HFFc6 (cell line): Measurements from ENCODE around the gene FRS2. TPM values are rescaled to one million over a fixed set of nuclear protein-coding genes. Genes with fewer than 3 reads are reported as not detected.

Source experiments
- DNase-seq: peaks from one replicate; pipeline ENCODE4 v3.0.0-alpha.2; 2018
- H3K27ac Mint-ChIP-seq: 2 replicates; pipeline ENCODE4 v1.8.0; 2020; ENCODE audit warnings: mild to moderate bottlenecking, mixed read lengths
- H3K27me3 Mint-ChIP-seq: 2 replicates; pipeline ENCODE4 v1.8.0; 2021; ENCODE audit warnings: mild to moderate bottlenecking, moderate library complexity, mixed read lengths; ENCODE audit not compliant: insufficient read depth
- H3K36me3 Mint-ChIP-seq: 2 replicates; pipeline ENCODE4 v1.8.0; 2021; ENCODE audit warnings: low read depth, mixed read lengths
- H3K4me1 Mint-ChIP-seq: 2 replicates; pipeline ENCODE4 v1.8.0; 2020; ENCODE audit warnings: low read depth, mixed read lengths
- H3K4me3 Mint-ChIP-seq: 2 replicates; pipeline ENCODE4 v1.8.0; 2020; ENCODE audit warnings: mild to moderate bottlenecking, moderate library complexity, mixed read lengths
- H3K9me3 Mint-ChIP-seq: 2 replicates; pipeline ENCODE4 v1.8.0; 2020; ENCODE audit warnings: mild to moderate bottlenecking, mixed read lengths
- total RNA-seq, 6 experiments: library from RNA; stranded (reverse); fragmentation: NEBNext Ultra II Directional; extraction: Animal tissue kit (Norgen Biotek cat#: 25700); gene quantifications; 2 replicates in 1 of 6; 3 replicates in 5 of 6; pipeline ENCODE4 v1.2.3, GENCODE V29; 2021
- TF ChIP-seq, protein P1 (sequence below): fragments of 200-600 bp; sonication (generic); IDR thresholded peaks from 2 replicates; pipeline ENCODE4 v1.5.0; 2021; ENCODE audit warnings: antibody characterized with exemption, mild to moderate bottlenecking

FRS2 gene
- total RNA-seq, 6 experiments from 2014 or later = 26.5 to 35.8 (median 31.1) TPM

DNA sequence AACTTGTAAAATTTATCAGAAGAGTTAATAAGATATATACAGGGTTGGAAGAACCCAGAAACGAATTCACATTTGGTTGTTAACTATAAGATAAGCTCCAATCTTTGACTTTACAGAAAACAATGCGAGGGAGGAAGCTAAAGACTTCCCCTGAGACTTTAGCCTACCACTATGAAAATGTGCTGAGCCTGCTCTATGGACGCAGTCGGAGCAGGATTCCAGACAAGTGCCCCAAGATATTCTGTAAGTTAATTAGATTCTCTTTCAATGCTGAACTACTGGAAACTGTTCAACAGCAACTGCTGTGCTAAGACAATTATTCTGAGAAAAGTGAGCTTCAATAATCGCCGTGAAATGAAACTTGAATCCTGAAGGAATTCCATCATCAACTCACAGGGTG is 148.9 kb downstream of the FRS2 start:
- H3K27ac Mint-ChIP-seq = no peak overlapping the region
- H3K27me3 Mint-ChIP-seq = peaks cover 39% of the 10 kb centered on the region
- H3K36me3 Mint-ChIP-seq = no peaks in the 10 kb centered on the region; the same call in 1 of the 2 replicates
- H3K4me3 Mint-ChIP-seq = no peak overlapping the region
- H3K9me3 Mint-ChIP-seq = peaks cover 4% of the 10 kb centered on the region
- DNase-seq = no peak
- TF ChIP-seq, protein P1, sequence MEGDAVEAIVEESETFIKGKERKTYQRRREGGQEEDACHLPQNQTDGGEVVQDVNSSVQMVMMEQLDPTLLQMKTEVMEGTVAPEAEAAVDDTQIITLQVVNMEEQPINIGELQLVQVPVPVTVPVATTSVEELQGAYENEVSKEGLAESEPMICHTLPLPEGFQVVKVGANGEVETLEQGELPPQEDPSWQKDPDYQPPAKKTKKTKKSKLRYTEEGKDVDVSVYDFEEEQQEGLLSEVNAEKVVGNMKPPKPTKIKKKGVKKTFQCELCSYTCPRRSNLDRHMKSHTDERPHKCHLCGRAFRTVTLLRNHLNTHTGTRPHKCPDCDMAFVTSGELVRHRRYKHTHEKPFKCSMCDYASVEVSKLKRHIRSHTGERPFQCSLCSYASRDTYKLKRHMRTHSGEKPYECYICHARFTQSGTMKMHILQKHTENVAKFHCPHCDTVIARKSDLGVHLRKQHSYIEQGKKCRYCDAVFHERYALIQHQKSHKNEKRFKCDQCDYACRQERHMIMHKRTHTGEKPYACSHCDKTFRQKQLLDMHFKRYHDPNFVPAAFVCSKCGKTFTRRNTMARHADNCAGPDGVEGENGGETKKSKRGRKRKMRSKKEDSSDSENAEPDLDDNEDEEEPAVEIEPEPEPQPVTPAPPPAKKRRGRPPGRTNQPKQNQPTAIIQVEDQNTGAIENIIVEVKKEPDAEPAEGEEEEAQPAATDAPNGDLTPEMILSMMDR = no peak
- no peaks in the 10 kb centered on the region for H3K4me1 Mint-ChIP-seq

DNA sequence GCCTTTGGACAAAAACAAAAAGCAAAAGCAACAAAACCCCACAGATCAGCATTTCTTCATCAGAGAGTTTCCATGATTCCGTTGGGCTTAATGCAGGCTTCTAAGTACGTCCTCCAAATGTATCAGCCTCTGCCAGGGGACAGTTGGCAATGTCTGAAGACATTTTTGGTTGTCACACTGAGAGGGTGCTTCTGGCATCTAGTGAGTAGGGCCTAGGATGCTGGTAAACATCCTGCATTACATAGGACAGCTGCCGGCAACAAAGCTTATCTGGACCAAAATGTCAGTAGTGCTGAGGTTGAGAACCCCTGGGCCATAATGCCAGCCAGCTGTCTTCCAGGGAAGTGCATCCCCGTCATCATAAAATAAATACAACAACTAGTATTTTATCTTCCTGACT is 149.9 kb downstream of the FRS2 start:
- Mint-ChIP-seq H3K27ac (no peak overlapping the region), H3K9me3 (peaks cover 4% of the 10 kb centered on the region), H3K4me3 (no peak overlapping the region), H3K36me3 (no peaks in the 10 kb centered on the region; the same call in 1 of the 2 replicates), H3K4me1 (no peaks in the 10 kb centered on the region), H3K27me3 (peaks cover 39% of the 10 kb centered on the region)
- TF ChIP-seq, protein P1 = no peak
- DNase-seq = no peak

DNA sequence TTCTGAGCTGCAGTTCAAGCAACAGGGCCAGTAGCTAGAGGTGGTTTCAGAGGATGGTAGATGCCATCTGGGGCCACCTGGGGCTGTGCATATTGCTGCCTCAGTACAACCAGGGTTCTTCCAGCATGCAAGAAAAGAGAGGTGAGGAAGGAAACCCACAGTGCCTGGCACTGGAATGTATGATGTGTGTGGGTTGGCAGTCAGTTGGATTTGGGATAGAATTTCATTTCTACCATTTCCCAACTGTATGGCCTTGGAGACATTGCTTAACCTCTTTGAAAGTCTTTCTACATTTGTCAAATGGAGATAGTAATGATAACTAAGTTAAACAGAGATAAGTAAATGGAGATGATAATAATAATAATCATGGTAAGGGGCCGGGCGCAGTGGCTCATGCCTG is 150.7 kb downstream of the FRS2 start:
- peaks cover 40% of the 10 kb centered on the region for H3K27me3 Mint-ChIP-seq
- TF ChIP-seq, protein P1 = no peak
- H3K4me3 Mint-ChIP-seq = no peak overlapping the region

DNA sequence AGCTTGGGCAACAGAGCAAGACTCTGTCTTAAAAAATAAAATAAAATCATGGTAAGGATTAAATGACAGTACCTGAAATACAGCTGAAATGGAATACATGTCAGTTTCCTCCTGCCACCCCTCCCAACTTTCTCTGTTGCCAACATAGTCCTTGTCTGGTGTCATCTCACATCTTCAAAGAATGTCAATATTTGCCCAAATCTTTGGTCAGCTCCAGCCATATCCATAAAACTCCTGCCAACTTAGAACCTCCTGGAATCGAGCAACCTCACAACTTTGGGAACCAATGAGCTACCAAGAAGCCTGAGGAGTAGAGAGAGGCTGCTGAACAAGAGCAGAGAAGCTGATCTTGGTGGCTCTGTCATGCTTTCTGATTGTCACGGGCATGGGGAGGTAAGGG is 151.4 kb downstream of the FRS2 start:
- H3K4me1 Mint-ChIP-seq = no peaks in the 10 kb centered on the region
- H3K9me3 Mint-ChIP-seq = no peaks in the 10 kb centered on the region
- no peaks in the 10 kb centered on the region for H3K36me3 Mint-ChIP-seq
- peaks cover 36% of the 10 kb centered on the region for H3K27me3 Mint-ChIP-seq
- no peak overlapping the region for H3K4me3 Mint-ChIP-seq
- no peak overlapping the region for H3K27ac Mint-ChIP-seq
- no peak for DNase-seq
- TF ChIP-seq, protein P1 = no peak

More for the DNA sequence above, 150.7 kb downstream of the FRS2 start:
- Mint-ChIP-seq H3K4me1 (no peaks in the 10 kb centered on the region), H3K27ac (no peak overlapping the region), H3K36me3 (no peaks in the 10 kb centered on the region; the same call in 1 of the 2 replicates), H3K9me3 (no peaks in the 10 kb centered on the region)
- DNase-seq = no peak

DNA sequence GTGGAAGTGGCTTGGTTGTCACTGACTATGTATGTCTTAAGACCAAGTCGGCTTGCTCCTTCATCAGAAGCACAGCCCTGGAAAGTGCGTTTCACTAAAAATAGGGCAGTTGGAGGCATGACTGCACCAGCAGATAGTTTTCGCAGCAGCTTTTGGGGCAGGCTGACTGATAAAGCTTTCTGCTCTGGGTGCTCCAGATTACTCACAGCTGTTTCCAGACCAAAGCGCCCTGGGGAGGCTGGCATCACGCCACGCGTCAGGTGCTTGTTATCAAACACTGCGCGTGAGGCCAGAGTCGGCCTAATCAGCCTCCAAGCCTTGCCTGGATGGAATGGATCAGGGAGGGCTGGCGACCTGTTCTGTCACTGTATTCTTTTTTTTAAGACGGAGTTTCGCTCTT is 153.8 kb downstream of the FRS2 start:
- H3K27me3 Mint-ChIP-seq = peaks cover 24% of the 10 kb centered on the region

More for the DNA sequence above, 153.8 kb downstream of the FRS2 start:
- no peak overlapping the region for H3K4me3 Mint-ChIP-seq
- DNase-seq = no peak
- no peaks in the 10 kb centered on the region for H3K9me3 Mint-ChIP-seq
- no peak overlapping the region for H3K27ac Mint-ChIP-seq
- H3K4me1 Mint-ChIP-seq = no peaks in the 10 kb centered on the region
- TF ChIP-seq, protein P1 = no peak
- H3K36me3 Mint-ChIP-seq = no peaks in the 10 kb centered on the region
